Measurements from ENCODE around the gene EZH2.

Gene EZH2

GRCh38 chr7:148772297-148773089 lies 111.6 kb downstream of the EZH2 start:
- no peaks in the 10 kb centered on the region for H3K79me2 ChIP-seq (ENCODE audit: control insufficient read depth, insufficient read depth, low read length, poor library complexity)
- WGBS (ENCODE audit: extremely low coverage, insufficient coverage, insufficient read length), result no CpG with 5 or more reads among the region's 8 CpGs
- no peak overlapping the region for H3K27ac ChIP-seq (ENCODE audit: low read depth, low read length)
- no peaks in the 10 kb centered on the region for H3K79me1 ChIP-seq (ENCODE audit: low read length)
- no peak overlapping the region for H4K91ac ChIP-seq (ENCODE audit: low read depth, low read length)
- peak; percentile 93 to 95 for DNase-seq
- no peak overlapping the region for H4K12ac ChIP-seq (ENCODE audit: low read depth, low read length)
- no peak overlapping the region for H2AK5ac ChIP-seq (ENCODE audit: low read length)
- H3K18ac ChIP-seq (ENCODE audit: low read length), result no peak overlapping the region
- H2BK12ac ChIP-seq (ENCODE audit: low read length), result no peak overlapping the region
- no peak overlapping the region for H3K4me2 ChIP-seq (ENCODE audit: low read length)
- no peak overlapping the region for H3K4me3 ChIP-seq (ENCODE audit: low read depth, low read length)
- H4K8ac ChIP-seq (ENCODE audit: low read depth, low read length), result no peak overlapping the region
- no peak overlapping the region for H2BK5ac ChIP-seq (ENCODE audit: low read depth, low read length, poor library complexity)
- H3K14ac ChIP-seq (ENCODE audit: low read length), result no peak overlapping the region
- H2BK120ac ChIP-seq (ENCODE audit: insufficient read depth, low read length, poor library complexity), result no peak overlapping the region
- peaks cover 3% of the 10 kb centered on the region in 2 experiments for H3K4me1 ChIP-seq (ENCODE audit: control insufficient read depth in 1 of 2, insufficient read depth in 2 of 2, low read length in 2 of 2)
- H3K36me3 ChIP-seq (ENCODE audit: control insufficient read depth in 1 of 2, insufficient read depth in 2 of 2, low read length in 2 of 2), result peaks cover 17 to 26% of the 10 kb centered on the region in 2 experiments
- H3K4ac ChIP-seq (ENCODE audit: low read depth, low read length), result no peak overlapping the region
- H3K9me3 ChIP-seq (ENCODE audit: insufficient read depth, low read depth, low read length), result peaks cover 1% of the 10 kb centered on the region
- H3K23ac ChIP-seq (ENCODE audit: low read length), result no peak overlapping the region
- H3K9ac ChIP-seq (ENCODE audit: low read length), result no peak overlapping the region
- no peak overlapping the region for H2AFZ ChIP-seq (ENCODE audit: insufficient read depth, low read length, poor library complexity)
- no peaks in the 10 kb centered on the region for H3K27me3 ChIP-seq (ENCODE audit: insufficient read depth, low read length)

GRCh38 chr7:148770004-148770403 lies 114.1 kb downstream of the EZH2 start:
- Histone ChIP-seq H4K8ac (ENCODE audit: low read depth, low read length) (no peak overlapping the region), H3K79me1 (ENCODE audit: low read length) (no peaks in the 10 kb centered on the region), H3K4me3 (ENCODE audit: low read depth, low read length) (no peak overlapping the region), H4K91ac (ENCODE audit: low read depth, low read length) (no peak overlapping the region), H3K9me3 (ENCODE audit: insufficient read depth, low read depth, low read length) (peaks cover 1% of the 10 kb centered on the region), H3K14ac (ENCODE audit: low read length) (no peak overlapping the region), H3K4ac (ENCODE audit: low read depth, low read length) (no peak overlapping the region), H3K18ac (ENCODE audit: low read length) (no peak overlapping the region), H2BK120ac (ENCODE audit: insufficient read depth, low read length, poor library complexity) (no peak overlapping the region), H3K27ac (ENCODE audit: low read depth, low read length) (no peak overlapping the region), H2BK5ac (ENCODE audit: low read depth, low read length, poor library complexity) (no peak overlapping the region), H4K12ac (ENCODE audit: low read depth, low read length) (no peak overlapping the region), H3K23ac (ENCODE audit: low read length) (no peak overlapping the region), H2BK12ac (ENCODE audit: low read length) (no peak overlapping the region), H3K9ac (ENCODE audit: low read length) (no peak overlapping the region), H3K36me3 (ENCODE audit: control insufficient read depth in 1 of 2, insufficient read depth in 2 of 2, low read length in 2 of 2) (peaks cover 20 to 30% of the 10 kb centered on the region in 2 experiments), H3K79me2 (ENCODE audit: control insufficient read depth, insufficient read depth, low read length, poor library complexity) (no peaks in the 10 kb centered on the region), H2AK5ac (ENCODE audit: low read length) (no peak overlapping the region), H3K27me3 (ENCODE audit: insufficient read depth, low read length) (no peaks in the 10 kb centered on the region), H3K4me2 (ENCODE audit: low read length) (no peak overlapping the region), H2AFZ (ENCODE audit: insufficient read depth, low read length, poor library complexity) (no peak overlapping the region), H3K4me1 (ENCODE audit: control insufficient read depth in 1 of 2, insufficient read depth in 2 of 2, low read length in 2 of 2) (peaks cover 3% of the 10 kb centered on the region in 2 experiments)
- DNase-seq, result no peak
- no CpG with 5 or more reads among the region's 6 CpGs for WGBS (ENCODE audit: extremely low coverage, insufficient coverage, insufficient read length)

DNA sequence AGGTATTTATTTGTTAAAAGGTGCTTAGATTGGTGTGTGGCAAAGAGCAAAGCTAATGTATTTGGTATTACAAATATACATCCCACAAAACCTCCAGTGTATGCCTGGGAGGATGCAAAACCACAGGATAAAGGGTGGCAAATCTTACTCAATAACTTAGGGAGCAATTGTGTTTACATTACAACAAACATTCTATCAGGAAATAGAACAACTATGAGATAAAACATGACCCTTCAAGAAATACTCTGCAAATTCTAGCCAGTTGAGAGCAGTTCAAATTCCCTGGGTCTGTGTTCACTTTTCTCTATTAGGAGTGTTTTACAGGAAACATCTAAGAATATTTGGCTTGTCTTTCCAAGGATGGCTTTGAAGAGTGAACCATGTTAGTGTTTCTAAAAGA lies 120.5 kb downstream of the EZH2 start:
- no peak overlapping the region for H3K14ac ChIP-seq (ENCODE audit: low read length)
- no peaks in the 10 kb centered on the region for H3K79me2 ChIP-seq (ENCODE audit: control insufficient read depth, insufficient read depth, low read length, poor library complexity)
- no peak overlapping the region for H3K9ac ChIP-seq (ENCODE audit: low read length)
- no peak overlapping the region for H2BK5ac ChIP-seq (ENCODE audit: low read depth, low read length, poor library complexity)
- H3K18ac ChIP-seq (ENCODE audit: low read length), result no peak overlapping the region
- H4K8ac ChIP-seq (ENCODE audit: low read depth, low read length), result no peak overlapping the region
- no peak overlapping the region for H4K12ac ChIP-seq (ENCODE audit: low read depth, low read length)
- H3K9me3 ChIP-seq (ENCODE audit: insufficient read depth, low read depth, low read length), result no peaks in the 10 kb centered on the region
- H3K36me3 ChIP-seq (ENCODE audit: control insufficient read depth in 1 of 2, insufficient read depth in 2 of 2, low read length in 2 of 2), result peaks cover 18 to 27% of the 10 kb centered on the region in 2 experiments
- H3K4me2 ChIP-seq (ENCODE audit: low read length), result no peak overlapping the region
- H3K4me1 ChIP-seq (ENCODE audit: control insufficient read depth in 1 of 2, insufficient read depth in 2 of 2, low read length in 2 of 2), result no peaks in the 10 kb centered on the region
- H3K4me3 ChIP-seq (ENCODE audit: low read depth, low read length), result no peak overlapping the region
- H4K91ac ChIP-seq (ENCODE audit: low read depth, low read length), result no peak overlapping the region
- no peak overlapping the region for H3K23ac ChIP-seq (ENCODE audit: low read length)
- no peak overlapping the region for H2BK120ac ChIP-seq (ENCODE audit: insufficient read depth, low read length, poor library complexity)
- no peak overlapping the region for H3K27ac ChIP-seq (ENCODE audit: low read depth, low read length)
- H3K27me3 ChIP-seq (ENCODE audit: insufficient read depth, low read length), result no peaks in the 10 kb centered on the region
- no peak overlapping the region for H2BK12ac ChIP-seq (ENCODE audit: low read length)
- H3K4ac ChIP-seq (ENCODE audit: low read depth, low read length), result no peak overlapping the region
- H3K79me1 ChIP-seq (ENCODE audit: low read length), result no peaks in the 10 kb centered on the region
- no peak for DNase-seq
- no peak overlapping the region for H2AFZ ChIP-seq (ENCODE audit: insufficient read depth, low read length, poor library complexity)
- no peak overlapping the region for H2AK5ac ChIP-seq (ENCODE audit: low read length)

DNA sequence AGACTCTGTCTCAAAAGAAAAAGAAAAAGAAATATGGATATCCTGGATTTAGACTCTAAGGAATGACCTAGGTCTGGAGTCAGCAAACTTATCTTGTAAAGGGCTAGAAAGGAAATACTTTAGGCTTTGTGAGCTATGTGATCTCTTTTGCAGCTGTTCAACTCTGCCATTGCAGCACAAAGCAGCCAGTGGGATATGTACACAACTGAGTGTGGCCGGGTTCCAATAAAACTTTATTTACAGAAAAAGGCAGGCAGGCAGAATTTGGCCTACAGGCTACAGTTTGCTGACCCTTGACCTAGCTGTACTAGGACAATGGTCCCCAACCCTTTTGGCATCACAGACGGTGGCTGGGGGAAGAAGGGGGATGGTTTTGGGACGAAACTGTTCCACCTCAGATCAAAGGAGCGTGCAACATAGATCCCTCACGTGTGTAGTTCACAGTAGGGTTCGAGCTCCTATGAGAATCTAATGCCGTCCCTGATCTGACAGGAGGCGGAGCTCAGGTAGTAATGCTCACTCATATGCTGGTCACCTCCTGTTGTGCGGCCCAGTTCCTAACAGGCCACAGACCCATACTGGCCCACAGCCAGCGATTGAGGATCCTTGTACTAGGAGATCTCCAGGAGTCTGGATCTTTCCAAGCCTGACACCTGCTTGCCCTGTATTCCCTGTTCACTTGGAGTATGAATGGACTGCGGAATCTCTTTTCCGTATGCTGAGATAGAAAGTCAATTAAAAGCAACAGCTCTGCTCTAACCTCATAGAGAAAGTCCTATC lies 122.4 kb downstream of the EZH2 start:
- Histone ChIP-seq H3K4ac (ENCODE audit: low read depth, low read length) (no peak overlapping the region), H4K8ac (ENCODE audit: low read depth, low read length) (no peak overlapping the region)
- no peak for DNase-seq

More for the DNA sequence above, 122.4 kb downstream of the EZH2 start:
- Histone ChIP-seq H3K9ac (ENCODE audit: low read length) (no peak overlapping the region), H4K12ac (ENCODE audit: low read depth, low read length) (no peak overlapping the region), H3K27me3 (ENCODE audit: insufficient read depth, low read length) (no peaks in the 10 kb centered on the region), H4K91ac (ENCODE audit: low read depth, low read length) (no peak overlapping the region), H3K4me2 (ENCODE audit: low read length) (no peak overlapping the region), H3K36me3 (ENCODE audit: control insufficient read depth in 1 of 2, insufficient read depth in 2 of 2, low read length in 2 of 2) (peaks cover 21 to 31% of the 10 kb centered on the region in 2 experiments), H3K4me1 (ENCODE audit: control insufficient read depth in 1 of 2, insufficient read depth in 2 of 2, low read length in 2 of 2) (no peaks in the 10 kb centered on the region), H3K9me3 (ENCODE audit: insufficient read depth, low read depth, low read length) (no peaks in the 10 kb centered on the region), H2BK5ac (ENCODE audit: low read depth, low read length, poor library complexity) (no peak overlapping the region), H2AFZ (ENCODE audit: insufficient read depth, low read length, poor library complexity) (no peak overlapping the region), H3K4me3 (ENCODE audit: low read depth, low read length) (no peak overlapping the region), H3K18ac (ENCODE audit: low read length) (no peak overlapping the region), H2BK12ac (ENCODE audit: low read length) (no peak overlapping the region), H3K27ac (ENCODE audit: low read depth, low read length) (no peak overlapping the region), H3K14ac (ENCODE audit: low read length) (no peak overlapping the region), H2AK5ac (ENCODE audit: low read length) (no peak overlapping the region), H3K79me2 (ENCODE audit: control insufficient read depth, insufficient read depth, low read length, poor library complexity) (no peaks in the 10 kb centered on the region), H3K23ac (ENCODE audit: low read length) (no peak overlapping the region), H2BK120ac (ENCODE audit: insufficient read depth, low read length, poor library complexity) (no peak overlapping the region), H3K79me1 (ENCODE audit: low read length) (no peaks in the 10 kb centered on the region)
- no CpG with 5 or more reads among the region's 12 CpGs for WGBS (ENCODE audit: extremely low coverage, insufficient coverage, insufficient read length)
